Body of pancreas (tissue), 4 donors: ENCODE data around the gene KAZALD1.

Experiments used
- POLR2A ChIP-seq, 3 donors: fragments of 450-650 bp; IDR thresholded peaks; one replicate each; pipeline ENCODE4 v1.6.1; 2016; ENCODE audit warnings: antibody characterized with exemption in 3 of 3, mild to moderate bottlenecking in 2 of 3
- TF ChIP-seq, protein P1 (sequence below), 7 experiments: fragments of 450-650 bp in 4 of 7; fragments of 200-600 bp in 3 of 7; sonication (generic) in 3 of 7; IDR thresholded peaks; one replicate each; pipeline ENCODE4 v1.5.1; 2016 to 2019; ENCODE audit warnings: antibody characterized with exemption in 7 of 7

DNA sequence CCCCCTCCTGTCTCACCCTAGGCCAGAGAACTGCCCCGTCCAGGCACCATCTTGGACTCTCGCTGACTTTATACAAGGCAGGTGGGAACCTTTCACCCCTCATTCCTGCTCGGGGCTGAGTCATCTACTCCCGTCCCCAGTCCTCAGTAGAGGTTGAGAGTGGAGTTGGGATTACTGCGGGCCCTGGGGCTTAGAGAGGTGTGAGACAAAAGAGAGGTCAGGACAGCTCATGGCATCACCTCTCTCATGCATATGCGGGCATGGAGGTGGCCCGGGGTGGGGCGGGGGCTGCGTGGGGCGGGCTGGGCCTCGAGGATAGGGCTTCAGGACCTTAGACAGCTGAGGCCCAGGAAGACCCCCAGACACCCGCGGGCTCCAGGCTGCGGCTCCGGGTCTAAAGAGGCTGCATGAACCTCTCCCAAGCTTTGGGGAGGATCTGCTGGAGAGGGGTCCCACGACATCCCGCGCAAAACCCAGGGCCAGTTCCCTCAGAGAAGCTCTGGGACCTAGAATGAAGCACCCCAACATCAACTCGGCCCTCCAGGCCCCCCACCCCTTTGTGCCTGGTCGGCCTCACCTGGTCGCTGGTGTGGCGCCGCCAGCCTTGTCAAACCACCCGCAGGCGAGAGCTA, 31.2 kb upstream of the KAZALD1 start:
- TF ChIP-seq, protein P1, sequence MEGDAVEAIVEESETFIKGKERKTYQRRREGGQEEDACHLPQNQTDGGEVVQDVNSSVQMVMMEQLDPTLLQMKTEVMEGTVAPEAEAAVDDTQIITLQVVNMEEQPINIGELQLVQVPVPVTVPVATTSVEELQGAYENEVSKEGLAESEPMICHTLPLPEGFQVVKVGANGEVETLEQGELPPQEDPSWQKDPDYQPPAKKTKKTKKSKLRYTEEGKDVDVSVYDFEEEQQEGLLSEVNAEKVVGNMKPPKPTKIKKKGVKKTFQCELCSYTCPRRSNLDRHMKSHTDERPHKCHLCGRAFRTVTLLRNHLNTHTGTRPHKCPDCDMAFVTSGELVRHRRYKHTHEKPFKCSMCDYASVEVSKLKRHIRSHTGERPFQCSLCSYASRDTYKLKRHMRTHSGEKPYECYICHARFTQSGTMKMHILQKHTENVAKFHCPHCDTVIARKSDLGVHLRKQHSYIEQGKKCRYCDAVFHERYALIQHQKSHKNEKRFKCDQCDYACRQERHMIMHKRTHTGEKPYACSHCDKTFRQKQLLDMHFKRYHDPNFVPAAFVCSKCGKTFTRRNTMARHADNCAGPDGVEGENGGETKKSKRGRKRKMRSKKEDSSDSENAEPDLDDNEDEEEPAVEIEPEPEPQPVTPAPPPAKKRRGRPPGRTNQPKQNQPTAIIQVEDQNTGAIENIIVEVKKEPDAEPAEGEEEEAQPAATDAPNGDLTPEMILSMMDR (IDR thresholded peaks at IDR 0.05) = peak in 1 of 7 experiments; percentile 9
- no peak for TF ChIP-seq POLR2A (IDR thresholded peaks at IDR 0.05)
